Brain pericyte (primary cell): ENCODE data around the gene AKT1.

Experiments
- DNase-seq: peaks from one replicate; pipeline ENCODE4 v3.0.0-alpha.2; 2012; ENCODE audit warnings: low read depth, low spot score

AKT1 gene

DNA sequence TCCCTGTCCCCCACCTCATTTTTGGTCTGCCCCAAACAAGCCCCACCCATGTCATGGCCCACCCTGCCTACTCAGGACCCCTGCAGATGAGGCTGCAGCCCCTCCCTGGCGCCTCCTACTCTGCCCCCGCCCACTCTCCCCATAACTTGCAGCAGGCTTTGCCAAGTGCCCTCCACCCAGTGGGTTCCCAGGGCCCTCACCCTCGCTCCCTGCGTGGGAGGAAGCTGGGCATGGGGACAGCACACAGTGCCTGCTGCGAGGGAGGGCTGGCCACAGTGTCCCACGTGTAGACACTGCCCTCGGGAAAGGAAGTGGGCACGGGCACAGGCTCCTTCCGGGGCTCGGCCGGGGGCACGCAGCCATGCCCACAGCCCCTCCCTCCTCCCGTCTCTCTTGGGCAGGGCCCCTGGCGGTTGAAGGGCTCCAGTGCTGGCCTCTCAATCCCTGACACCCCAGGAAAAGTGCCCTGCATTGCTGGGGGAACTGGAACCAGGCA, 9.4 kb downstream of the AKT1 start:
- DNase-seq = no peak

DNA sequence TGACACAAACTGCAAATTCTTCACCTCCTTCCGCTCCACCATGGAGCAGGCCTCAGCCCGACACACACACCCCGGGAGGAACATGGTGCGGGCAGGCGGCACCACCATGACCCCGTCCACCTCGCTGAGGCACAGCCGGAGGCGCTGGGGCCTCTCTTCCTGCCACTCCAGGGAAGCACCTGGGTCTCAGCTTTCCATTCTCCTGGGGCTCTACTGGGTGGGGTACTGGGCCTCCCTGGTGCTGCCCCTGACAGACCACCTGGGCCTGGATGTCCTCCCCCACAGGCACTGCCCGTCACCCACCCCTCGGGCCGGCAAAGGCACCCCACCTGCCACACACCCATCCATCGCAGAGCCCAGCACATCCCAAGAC, 9.9 kb downstream of the AKT1 start:
- no peak for DNase-seq

- DNase-seq = no peak
These were observed 10.5 kb downstream of the AKT1 start for GRCh38 chr14:104784846-104785707.

GRCh38 chr14:104784218-104784568, 11.4 kb downstream of the AKT1 start:
- DNase-seq = no peak

DNA sequence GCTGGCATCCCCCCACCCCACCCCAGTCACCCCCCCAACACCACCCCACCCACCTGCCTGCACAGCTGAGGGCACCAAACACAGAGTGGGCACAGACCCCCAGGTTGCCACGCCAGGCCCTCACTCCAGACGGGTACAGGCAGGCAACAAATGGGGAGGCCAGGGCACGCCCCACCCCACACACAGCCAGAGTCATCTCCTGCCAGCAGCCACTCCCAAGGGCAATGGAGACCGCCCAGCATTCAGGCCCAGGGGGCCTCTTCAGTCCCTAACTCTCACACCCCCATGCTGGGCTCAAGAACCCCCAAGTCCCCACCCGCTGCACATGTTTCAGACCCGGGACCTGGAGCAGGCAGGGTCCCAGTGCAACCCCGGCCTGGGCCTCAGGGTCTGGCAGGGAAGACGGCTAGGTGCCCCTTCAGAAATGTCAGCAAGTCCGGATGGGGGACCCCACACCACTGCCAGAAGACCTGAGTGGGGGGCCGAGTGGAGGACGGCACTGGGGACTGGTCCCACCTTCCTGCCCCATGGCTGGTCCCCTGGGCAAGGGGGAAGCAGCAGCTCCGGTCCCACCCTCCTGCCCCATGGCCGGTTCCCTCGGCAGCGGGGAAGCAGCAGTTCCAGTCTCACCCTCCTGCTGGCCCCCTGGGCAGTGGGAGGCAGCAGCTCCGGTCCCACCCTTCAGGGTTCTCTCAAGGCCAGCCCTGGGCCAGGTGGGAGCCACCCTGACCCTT, 11.9 kb downstream of the AKT1 start:
- DNase-seq = no peak

- DNase-seq = no peak
These were observed 12.8 kb downstream of the AKT1 start for GRCh38 chr14:104782808-104783139.

DNA sequence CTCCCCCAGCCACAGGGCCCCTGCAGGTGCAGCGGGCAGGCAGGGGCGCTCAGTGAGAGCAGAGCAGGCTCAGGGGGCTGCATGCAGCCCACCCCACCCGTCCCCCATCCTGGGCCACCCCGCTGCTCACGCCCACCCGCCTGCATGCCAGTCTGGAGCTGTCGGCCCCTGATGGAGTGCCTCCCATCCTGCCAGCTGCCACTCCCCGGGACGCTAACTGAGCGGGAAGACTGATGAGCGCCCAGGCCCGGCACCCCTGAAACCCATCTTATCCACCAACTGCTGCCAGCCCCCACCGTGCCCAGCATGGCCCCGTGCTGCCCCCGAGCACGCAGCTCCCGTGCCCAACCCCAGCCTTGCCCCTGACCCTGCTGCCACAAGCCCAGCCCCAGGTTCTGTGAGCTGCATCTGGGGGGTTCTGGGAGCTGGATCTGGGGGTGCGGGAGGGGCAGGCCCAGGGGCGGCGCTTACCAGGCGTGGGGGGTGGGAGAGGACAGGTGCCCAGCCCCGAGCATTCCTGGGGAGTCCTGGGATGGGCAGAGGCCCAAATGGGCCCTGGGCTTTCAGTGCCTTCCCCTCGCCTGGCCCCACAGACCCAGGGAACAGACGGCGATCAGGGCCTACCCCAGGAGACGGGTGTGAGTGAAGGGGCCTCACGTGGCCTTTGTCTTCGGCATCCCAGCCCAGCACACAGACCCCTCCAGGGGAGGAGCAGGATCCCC, 13.3 kb downstream of the AKT1 start:
- no peak for DNase-seq

DNA sequence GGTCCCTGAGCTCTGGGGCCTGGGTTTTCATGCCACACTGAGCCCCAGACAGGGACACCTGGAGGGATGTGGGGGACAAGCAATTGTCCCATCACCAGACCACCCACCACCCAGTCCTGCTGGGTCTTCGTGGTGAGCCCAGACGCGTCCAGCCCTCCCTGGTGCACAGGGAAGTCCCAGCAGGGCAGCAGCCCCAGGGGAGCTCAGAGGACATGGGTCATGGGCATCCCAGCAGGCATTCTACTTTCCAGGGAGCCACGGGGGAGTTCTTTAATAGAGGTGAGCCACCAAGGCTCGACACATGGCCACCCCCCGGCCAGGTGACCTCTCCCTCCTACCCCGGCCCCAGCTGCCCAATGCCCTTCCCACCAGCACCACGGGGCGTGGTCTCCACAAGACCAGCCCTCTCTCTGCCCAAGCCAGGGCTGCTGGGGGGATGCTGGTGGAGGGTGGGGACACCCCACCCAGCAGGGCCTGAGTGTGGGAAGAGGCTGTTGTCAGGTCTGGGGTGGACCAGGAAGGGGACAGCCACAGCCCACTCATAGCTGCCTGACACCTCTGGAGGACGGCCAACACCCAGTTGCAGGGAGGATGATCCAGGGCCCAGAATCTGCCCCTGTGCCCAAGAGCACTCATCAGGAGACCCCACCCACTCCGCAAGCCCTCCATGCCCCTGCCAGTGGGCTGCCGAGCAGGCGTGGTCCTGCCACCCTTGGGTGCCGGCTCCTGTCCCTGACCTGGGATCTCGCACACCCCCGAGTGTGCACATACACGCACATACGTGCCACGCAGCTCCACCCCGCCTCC, 14.1 kb downstream of the AKT1 start:
- no peak for DNase-seq

- no peak for DNase-seq
These were observed 15.0 kb downstream of the AKT1 start for GRCh38 chr14:104780513-104781030.

GRCh38 chr14:104779776-104780512, 15.6 kb downstream of the AKT1 start:
- DNase-seq = no peak

DNA sequence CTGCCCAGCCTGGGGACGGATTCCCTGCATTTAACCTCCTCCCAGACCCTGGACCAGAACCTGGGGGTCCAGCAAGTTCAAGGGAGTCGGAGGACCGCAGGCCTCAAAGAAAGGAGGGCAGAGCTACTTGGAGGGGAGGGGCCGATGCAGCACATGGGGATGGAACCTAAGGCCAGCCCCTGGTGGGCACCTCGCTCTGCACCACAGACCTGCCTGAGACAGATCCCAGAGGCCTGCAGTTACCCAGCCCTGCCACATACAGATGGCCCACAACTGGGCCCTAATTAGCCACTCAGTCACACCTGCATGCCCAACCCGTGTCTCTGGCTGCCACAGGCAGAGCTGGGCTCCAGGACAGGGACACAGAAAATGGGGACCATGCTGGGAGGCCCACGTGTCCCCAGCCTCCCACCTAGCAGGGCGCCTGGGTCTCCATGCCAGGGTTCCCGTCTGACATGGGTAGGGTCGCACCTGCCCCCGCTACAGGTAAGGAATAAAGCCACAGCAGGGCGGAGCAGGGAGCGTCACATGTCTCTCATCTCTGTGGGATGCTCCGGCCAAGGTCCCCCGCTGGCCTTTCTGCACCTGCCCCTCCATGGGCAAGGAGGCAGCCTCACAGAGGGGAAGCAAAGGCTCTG, 16.7 kb downstream of the AKT1 start:
- no peak for DNase-seq

GRCh38 chr14:104777808-104778249, 17.7 kb downstream of the AKT1 start:
- no peak for DNase-seq

DNA sequence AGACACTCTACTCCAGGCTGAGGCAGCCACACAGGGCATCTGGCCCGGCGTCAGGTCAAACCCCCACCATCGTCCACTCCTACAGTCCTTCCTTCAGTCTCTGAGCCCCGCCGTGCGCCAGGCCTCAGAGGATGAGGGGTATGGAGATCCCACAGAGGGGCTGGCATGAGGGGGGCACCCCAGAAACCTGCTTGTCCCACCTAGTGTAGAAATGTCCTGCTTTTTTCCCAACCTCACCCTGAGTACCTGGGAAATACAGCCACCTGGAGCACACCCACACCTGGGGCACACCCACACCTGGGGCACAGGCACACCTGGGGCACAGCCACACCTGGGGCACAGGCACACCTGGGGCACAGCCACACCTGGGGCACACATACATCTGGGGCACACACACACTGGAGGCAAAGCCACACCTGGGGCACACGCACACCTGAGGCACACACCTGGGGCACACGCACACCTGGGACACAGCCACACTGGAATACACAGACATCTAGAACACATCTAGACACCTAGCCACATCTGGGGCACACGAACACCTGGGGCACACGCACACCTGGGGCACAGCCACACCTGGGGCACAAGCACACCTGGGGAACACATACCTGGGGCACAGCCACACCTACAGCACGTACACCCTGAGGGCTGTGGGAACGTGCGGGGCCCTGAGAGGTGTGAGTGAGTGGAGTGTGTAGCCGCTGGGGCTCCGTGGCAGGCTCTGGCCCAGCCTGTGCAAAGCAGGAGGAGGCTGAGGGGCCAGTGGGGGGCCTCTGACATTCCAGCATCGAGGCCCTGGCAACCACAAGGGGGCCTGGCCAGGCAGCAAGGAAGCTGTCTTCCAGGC, 18.4 kb downstream of the AKT1 start:
- DNase-seq = no peak

GRCh38 chr14:104776481-104776880, 19.1 kb downstream of the AKT1 start:
- no peak for DNase-seq

DNA sequence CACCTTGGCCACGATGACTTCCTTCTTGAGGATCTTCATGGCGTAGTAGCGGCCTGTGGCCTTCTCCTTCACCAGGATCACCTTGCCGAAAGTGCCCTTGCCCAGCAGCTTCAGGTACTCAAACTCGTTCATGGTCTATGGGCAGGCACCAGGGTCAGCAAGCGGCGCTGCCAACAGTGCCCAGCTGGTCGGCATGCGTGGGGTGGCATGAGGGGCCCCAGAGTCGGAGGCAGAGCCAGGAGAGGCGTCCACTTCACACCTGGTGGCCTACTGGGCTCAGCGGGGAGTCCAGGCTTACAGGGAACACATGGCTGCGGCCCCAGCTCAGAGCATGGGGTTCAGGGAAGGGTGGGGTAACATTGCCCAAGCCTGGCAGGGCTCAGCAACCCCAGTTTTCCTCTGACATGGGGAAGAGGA, 20.5 kb downstream of the AKT1 start:
- no peak for DNase-seq

DNA sequence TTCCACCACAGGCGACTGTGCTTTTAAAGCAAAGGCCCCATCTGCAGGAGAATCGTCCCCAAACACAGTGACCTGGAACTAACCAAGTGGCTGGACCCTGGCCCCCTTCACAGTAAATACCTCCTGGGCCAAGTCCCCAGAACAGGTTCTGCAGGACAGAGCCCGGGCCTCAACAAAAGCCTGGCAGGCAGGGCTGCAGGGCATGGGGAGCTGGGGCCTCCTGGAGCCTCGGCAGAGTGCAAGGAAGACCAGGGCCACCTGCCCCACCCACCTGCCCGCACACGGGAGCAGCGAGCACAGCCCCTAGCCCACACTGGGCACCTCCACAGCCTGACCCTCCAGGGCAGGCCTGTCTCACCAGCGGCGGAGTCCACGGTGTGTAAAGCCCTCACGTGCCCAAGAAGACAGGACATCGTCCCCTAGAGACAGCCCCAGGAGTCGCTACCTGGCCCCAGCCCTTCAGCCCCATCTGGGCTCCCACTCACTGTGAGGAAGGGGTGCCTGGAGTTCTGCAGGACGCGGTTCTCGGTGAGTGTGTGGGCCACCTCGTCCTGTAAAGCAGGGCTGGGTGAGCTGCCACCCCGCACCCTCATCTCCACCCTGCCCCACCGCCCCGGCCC, 21.0 kb downstream of the AKT1 start:
- DNase-seq = no peak

- DNase-seq = no peak
These were observed 21.8 kb downstream of the AKT1 start for GRCh38 chr14:104773505-104774452.
